GM19035 (cell line): Measurements from ENCODE around the gene OR2A14.
"Not testable (repeated sequence)": the region's sequence is repeated elsewhere in the genome, so short reads cannot be mapped to it uniquely, and the experiment has no call there.

ENCODE experiments used
- ATAC-seq: cut with Tn5 transposase; IDR thresholded peaks from one replicate; pipeline ENCODE4 v1.9.1; 2021; ENCODE audit not compliant: unreplicated experiment

Gene OR2A14

DNA sequence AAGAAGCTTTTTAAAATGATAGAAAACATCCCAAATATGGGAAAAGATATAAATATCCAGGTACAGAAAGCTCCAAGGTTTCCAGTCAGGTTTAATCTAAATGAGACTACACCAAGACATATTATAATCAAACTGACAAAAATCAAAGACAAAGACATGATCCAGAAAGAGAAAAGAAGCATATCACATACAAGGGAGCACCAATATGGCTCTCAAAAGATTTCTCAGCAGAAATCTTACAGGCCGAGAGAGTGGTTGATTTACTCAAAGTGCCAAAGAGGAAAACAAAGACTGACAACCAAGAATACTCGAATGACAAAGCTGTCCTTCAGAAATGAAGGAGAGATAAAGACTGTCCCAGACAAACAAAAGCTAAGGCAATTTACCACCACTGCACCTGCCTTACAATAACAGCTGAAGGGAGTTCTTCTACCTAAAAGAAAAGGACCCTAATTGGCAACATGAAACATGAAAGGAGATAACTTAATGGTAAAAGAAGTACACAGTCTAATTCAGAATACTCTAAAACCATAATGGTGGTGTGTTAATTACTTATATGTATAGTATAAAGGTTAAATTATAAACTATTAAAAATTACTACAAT lies 25.4 kb downstream of the OR2A14 start:
- ATAC-seq: no peak

DNA sequence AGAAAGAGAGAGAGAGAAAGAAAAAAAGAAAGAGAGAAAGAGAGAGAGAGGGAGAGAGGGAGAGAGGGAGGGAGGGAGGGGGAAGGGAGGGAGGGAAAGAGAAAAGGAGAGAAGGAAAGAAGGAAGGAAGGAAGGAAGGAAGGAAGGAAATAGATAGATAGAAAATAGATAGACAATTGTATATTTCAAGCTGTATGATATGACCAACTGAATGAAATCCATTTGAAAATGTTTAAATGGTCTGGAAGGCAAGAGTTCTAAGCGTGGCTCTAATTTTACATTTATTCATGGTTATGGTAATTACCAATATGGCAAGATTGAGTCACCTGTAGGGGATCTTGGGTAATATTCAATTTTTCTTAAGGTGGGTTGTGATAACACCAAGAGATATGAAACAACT lies 35.9 kb downstream of the OR2A14 start:
- no peak for ATAC-seq

DNA sequence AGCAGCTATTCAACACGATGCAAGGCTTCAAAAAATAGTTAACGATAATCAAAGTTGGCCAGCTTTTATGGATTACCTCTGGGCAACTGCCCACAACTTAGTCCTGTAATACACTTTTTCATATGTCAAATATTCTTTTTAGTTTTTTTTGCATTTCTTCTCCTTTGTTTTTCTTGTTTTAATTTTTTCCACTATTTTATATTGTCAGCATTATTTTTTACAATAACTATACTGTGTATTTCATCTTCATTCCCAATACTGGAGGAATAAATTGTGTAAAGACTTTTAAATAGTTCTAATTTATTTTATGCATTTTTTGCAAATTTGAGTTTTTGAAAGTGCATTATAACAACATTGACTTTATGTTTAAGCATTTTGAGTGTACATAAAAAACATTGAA lies 41.8 kb downstream of the OR2A14 start:
- no peak for ATAC-seq

DNA sequence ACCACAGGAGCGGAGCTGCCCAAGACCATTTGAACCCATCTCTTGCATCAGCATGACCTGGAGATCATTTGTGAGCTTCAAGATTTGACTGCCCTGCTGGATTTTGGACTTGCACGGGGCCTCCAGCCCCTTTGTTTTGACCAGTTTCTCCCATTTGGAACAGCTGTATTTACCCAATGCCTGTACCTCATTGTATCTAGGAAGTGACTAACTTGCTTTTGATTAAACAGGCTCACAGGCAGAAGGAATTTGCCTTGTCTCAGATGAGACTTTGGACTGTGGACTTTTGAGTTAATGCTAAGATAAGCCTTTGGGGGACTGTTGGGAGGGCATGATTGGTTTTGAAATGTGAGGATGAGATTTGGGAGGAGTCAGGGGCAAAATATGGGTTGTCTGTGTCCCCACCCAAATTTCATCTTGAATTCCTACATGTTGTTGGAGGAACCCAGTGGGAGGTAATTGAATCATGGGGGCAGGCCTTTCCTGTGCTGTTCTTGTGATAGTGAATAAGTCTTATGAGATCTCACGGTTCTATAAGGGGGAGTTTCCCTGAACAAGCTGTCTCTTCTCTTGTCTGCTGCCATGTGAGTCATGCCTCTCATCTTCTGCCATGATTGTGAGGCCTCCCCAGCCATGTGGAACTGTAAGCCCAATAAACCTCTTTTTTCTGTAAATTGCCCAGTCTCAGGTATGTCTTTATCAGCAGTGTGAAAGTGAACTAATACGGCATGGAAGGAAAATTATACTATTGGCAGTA lies 48.8 kb downstream of the OR2A14 start:
- not testable (repeated sequence) for ATAC-seq

DNA sequence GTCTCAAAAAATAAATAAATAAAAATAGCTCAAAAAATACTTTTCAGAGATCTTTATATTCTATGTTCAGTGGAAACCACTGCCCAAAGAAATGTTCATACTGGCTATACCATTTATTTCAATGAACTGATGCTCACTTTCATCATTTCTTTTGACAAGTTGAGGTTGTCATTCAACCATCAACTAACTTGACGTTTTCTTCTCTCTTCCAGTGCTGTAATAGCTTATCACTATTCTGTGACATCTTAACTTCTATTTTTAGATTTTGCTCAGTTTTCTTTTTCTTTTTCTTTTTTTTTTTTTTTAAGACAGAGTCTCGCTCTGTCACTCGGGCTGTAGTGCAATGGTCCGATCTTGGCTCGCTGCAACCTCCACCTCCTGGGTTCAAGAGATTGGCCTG lies 51.6 kb downstream of the OR2A14 start:
- no peak for ATAC-seq

DNA sequence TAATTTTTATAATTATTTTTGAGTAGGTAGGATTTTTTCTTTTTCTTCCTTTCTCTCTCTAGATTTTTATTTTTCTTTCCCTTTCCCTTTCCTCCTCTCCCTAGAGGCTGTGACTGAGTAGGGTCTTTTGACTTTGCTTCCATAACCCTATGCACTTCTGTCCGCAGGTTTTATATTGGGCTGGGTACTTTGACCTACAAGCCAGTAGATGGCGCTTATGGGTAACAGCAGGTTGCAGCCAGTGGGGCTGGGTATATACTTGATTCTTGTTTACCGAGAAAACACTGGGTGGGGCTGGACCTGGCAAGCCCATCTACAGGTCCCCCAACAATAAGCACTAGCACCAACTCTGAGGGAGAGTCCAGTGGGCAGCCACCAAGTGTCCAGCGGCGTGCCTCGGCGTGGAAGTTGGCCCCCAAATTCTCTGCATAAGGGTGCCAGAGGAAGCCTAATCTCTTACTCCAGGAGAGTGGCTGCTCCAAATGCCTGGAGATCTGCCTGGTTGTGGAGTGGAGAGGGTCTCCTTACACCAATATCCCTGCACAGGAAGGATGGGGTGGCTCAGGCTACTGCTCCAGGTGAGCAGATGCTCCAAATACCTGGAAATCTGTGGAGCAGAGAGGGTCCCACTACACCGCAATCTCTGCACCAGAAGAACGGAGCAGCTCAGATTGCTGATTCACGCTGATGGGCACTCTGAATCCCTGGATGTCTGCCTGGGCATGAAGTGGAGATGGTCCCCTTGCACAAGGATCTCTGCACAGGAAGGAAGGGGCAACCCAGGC lies 55.6 kb downstream of the OR2A14 start:
- peak; percentile 99 for ATAC-seq

DNA sequence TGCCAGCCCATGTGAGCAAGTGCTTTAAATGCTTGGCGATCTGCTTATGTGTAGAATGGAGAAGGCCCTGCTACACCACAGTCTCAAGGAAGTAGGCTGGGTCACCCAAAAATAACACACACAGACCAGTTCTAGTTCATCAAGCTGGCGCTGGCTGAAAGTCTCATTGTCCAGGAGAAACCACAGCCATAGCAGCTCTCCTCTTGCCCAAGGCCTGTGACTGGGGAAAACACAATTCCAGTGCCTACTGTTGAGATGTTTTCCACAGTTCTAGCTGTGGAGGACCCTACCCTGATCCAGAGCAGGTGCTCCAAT lies 56.1 kb downstream of the OR2A14 start:
- ATAC-seq: peak; percentile 41
